ENCODE measurements around the gene TRPM7. TPM values are rescaled to one million over a fixed set of nuclear protein-coding genes. Genes with fewer than 3 reads are reported as not detected.
"Not testable (repeated sequence)": the region's sequence is repeated elsewhere in the genome, so short reads cannot be mapped to it uniquely, and the experiment has no call there.

The TRPM7 gene
- total RNA-seq, 1 donor from 2014 or later = 31.4 TPM

DNA sequence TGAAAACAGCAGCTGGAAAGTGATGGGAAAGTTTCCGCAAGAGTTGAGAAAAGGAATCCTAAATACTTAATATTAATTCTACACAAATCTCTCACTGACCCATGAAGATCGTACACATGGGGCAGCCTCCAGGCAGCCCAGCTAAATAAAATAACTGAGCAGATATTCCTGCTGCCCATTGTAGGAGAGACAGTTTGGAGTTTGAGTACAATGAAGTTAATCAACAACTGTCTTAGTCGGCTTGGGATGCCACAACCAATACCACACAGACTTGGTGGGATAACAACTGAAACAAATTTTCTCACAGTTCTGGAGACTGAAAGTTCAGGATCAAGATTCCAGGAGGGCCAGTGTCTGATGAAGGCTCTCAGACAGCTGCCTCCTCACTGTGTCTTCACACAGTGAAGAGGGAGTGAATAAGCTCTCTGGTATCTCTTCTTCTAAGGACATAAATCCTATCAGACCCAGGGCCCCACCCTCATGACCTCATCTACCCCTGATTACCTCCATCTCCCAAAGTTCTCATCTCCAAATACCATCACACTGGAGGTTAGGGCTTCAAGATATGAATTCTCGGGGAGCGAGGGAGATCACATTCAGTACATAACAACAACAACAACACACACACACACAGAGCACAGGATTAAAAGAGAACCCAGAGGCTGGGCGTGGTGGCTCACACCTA, 9.7 kb downstream of the TRPM7 start:
- DNase-seq = no peak
- intact Hi-C loops (cut with micrococcal nuclease) = loop anchor here (5.0 to 10.0 kb wide), 2 partner anchors 78 to 200 kb away; no protein-coding TSS in a partner anchor
- ATAC-seq = peak; percentile 35

DNA sequence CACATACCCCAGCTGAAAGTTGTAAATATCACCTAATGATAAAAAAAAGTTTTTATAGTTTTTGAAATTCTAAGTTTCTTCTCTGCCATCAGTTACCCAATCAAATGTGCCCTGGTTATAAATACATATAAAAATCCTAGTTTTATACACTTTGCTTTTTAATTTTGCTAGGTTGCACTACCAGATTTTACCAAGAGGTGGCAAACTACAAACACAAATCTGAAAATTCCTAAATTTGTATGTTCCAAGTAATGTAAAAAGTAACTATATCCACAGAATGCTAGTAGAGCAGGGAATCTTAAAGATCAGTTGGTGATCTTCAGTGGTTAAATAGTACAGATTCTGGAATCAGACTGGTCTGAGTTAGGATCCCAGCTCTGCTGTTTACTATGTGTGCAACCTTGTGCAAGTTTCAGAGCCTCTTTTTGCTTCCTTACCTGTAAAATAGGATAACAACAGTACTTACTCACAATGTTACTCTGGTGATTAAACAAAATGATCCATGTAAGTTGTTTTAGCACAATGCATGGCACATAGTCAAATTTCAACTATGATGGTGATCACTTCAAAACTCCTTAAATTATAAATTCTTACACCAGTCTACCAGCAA, 11.0 kb downstream of the TRPM7 start:
- intact Hi-C loops (cut with micrococcal nuclease) = loop anchor here (5.0 to 10.0 kb wide), 2 partner anchors 79 to 202 kb away; no protein-coding TSS in a partner anchor
- no peak for DNase-seq
- no peak for ATAC-seq

GRCh38 chr15:50670115-50670514, 16.5 kb downstream of the TRPM7 start:
- peak; percentile 22 for ATAC-seq
- intact Hi-C loops (cut with micrococcal nuclease) = loop anchor here (10.0 kb wide), 1 partner anchor 85 kb away; no protein-coding TSS in a partner anchor
- DNase-seq = no peak

DNA sequence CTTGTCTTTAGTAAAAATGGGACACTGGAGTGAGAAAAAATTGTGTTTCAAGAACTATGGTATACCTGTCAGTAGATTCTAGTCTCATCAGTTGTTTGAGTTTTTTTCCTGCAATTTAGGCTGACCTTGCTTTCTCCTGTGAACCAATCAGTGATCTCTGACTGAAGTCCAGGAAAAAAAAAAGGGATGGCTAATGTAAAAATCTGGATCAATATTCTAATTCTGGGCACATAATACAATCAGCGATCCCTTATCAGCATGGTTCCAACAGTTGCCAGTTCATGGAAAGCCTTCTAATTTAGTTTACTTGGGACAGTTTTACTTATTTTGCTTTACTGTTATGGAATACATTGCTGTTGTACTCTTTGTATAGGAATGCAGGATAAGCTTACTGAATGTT, 17.0 kb downstream of the TRPM7 start:
- intact Hi-C loops (cut with micrococcal nuclease) = loop anchor here (10.0 kb wide), 1 partner anchor 85 kb away; no protein-coding TSS in a partner anchor
- DNase-seq = no peak

DNA sequence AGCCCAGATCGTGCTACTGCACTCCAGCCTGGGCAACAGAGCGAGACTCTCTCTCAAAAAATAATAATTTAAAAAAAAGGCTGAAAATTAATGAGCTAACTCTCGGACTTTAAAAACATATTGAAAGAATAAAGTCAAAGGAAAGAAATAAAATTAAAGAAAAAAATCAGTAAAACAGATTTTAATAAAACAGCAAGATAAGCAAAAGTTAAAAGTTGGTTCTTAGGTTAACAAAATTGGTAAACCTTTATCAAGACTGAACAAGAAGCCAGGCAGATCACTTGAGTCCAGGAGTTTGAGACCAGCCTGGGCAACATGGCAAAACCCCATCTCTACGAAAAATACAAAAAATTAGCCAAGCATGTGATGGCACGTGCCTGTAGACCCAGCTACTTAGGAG, 20.7 kb downstream of the TRPM7 start:
- intact Hi-C loops (cut with micrococcal nuclease) = no loop called here
- no peak for ATAC-seq
- no peak for DNase-seq

More for the DNA sequence above, 17.0 kb downstream of the TRPM7 start:
- no peak for ATAC-seq

DNA sequence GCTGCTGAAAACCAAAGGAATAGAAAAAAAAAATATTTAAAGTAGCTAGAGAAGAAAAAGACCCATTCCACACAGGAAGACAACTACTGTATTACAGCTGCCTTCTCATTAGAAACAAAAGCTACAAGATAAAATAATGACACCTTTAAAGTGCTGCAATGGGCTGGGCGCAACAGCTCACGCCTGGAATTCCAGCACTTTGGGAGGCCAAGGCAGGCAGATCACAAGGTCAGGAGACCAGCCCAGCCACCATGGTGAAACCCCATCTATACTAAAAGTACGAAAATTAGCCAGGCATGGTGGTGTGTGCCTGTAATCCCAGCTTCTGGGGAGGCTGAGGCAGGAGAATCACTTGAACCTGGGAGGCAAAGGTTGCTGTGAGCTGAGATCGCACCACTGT, 31.0 kb downstream of the TRPM7 start:
- DNase-seq = no peak
- intact Hi-C loops (cut with micrococcal nuclease) = no loop called here
- ATAC-seq = peak; percentile 62

DNA sequence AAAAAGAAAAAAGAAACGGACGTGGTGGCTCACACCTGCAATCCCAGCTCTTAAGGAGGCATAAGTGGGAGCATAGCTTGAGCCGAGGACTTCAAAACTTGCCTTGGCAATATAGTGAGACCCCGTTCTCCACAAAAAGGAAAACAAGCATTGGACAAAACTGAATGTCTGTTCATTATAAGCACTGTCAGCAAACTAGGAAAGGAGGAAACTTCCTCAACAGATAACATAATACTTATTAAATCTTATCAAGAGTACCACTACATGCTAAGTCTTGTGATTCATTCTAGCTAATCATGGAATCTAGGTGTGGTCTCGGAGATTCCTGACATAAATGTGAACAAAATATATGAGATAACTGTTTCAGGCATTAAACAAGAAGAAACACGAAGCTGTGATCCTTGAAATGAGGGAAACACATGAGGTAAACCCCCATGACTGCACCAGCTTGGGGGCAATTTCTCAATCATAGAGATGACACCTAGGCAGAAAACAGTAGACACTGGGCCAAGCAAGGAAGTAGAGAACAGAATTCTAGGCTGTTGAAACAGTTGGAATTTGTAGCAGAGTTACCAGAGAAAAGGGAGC, 33.3 kb downstream of the TRPM7 start:
- no peak for ATAC-seq
- DNase-seq = no peak
- intact Hi-C loops (cut with micrococcal nuclease) = no loop called here

DNA sequence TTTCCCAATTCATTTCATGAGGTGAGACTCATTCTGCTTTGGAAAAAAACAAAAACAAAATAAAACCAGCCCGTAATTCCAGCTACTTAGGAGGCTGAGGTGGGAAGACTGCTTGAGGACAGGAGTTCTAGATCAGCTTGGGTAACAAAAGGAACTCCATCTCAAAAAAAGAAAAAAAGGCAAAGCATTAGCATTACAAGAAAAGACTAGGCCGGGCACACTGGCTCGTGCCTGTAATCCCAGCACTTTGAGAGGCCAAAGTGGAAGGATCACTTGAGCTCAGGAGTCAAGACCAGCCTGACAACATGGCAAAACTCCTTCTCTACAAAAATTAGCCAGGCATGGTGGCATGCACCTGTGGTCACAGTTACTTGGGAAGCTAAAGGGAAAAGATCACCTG, 33.9 kb downstream of the TRPM7 start:
- ATAC-seq = no peak
- intact Hi-C loops (cut with micrococcal nuclease) = no loop called here
- DNase-seq = no peak

DNA sequence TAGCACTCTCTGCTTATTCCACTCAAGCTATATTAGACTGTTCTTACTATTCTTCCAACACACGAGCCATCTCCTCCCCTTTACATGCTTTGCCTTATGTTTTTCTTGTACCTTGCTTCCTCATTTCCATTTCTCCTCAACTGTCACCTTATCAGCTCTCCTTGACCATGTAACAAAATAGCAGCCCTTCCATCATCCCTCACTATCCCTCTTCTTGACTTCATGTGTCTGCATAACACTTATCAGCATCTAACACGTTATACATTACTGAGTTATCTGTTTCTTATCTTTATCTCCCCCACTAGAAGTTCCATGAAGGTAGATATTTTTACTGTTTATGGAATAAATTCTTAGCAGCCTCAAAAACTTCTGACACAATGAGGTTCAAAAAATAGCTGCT, 45.3 kb downstream of the TRPM7 start:
- DNase-seq = no peak
- intact Hi-C loops (cut with micrococcal nuclease) = no loop called here
- no peak for ATAC-seq

GRCh38 chr15:50636146-50636545, 50.5 kb downstream of the TRPM7 start:
- no peak for DNase-seq
- no peak for ATAC-seq
- intact Hi-C loops (cut with micrococcal nuclease) = loop anchor here (10.0 kb wide), 1 partner anchor 51 kb away; no protein-coding TSS in a partner anchor

GRCh38 chr15:50633653-50634052, 52.9 kb downstream of the TRPM7 start:
- ATAC-seq (no peak), DNase-seq (no peak)
- intact Hi-C loops (cut with micrococcal nuclease) = loop anchor here (10.0 kb wide), 1 partner anchor 49 kb away; no protein-coding TSS in a partner anchor

DNA sequence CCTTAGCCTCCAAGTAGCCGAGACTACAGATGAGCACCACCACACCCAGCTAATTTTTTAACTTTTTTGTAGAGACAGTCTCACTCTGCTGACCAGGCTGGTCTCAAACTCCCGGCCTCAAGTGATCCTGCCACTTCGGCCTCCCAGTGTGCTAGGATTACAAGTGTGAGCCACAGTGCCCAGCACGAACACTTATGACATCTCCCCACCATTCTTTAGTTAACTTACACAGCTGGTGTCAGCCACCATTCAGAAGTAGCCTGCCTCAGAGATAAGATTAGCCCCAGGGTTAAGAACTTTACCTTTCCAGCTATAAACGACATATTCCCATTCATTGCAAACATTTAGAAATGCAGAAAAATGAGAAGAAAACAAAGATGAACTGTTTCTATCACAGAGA, 58.2 kb downstream of the TRPM7 start:
- intact Hi-C loops (cut with micrococcal nuclease) = loop anchor here (10.0 kb wide), 1 partner anchor 64 kb away; no protein-coding TSS in a partner anchor
- ATAC-seq = no peak
- no peak for DNase-seq

DNA sequence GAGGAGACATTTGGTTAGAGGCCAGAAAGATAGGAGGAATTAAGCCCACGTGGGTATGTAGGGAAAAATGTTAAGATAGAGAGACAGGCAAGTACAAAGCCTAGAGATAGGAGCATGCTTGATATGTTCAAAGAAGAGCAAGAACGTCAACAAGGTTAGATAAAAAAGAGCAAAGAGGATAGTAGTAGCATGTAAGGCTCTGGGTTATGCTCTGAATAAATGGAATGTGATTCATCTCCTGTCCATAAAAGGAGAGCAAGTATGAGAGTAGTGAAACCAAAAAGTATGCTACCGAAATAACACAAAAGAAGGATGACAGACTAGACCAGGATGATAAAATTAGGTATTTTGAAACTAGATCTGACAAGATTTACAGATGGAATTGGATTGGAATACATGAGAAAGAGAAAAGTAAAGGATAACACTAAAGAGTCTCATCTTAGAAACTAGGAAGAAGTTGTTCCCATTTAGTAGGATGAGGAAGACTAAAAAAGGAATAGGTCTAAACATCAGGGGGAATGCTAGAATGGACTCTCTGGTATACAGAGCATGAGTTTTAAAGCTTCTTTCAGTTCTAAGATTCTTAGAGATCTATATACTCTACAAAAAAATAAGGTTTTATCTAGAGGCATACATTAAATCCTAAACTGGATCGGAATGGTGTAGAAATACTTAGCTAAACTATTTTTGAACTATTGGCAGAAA, 59.1 kb downstream of the TRPM7 start:
- no peak for DNase-seq
- no peak for ATAC-seq
- intact Hi-C loops (cut with micrococcal nuclease) = loop anchor here (10.0 kb wide), 1 partner anchor 63 kb away; no protein-coding TSS in a partner anchor

GRCh38 chr15:50624616-50625168, 61.9 kb downstream of the TRPM7 start:
- DNase-seq = no peak

GRCh38 chr15:50622361-50622943, 64.1 kb downstream of the TRPM7 start:
- ATAC-seq, DNase-seq: not testable (repeated sequence)
- intact Hi-C loops (cut with micrococcal nuclease) = loop anchor here (10.0 kb wide), 1 partner anchor 58 kb away; no protein-coding TSS in a partner anchor

More at GRCh38 chr15:50624616-50625168, 61.9 kb downstream of the TRPM7 start:
- intact Hi-C loops (cut with micrococcal nuclease) = loop anchor here (10.0 kb wide), 1 partner anchor 60 kb away; no protein-coding TSS in a partner anchor
- no peak for ATAC-seq

GRCh38 chr15:50616960-50617359, 69.6 kb downstream of the TRPM7 start:
- DNase-seq; ATAC-seq; intact Hi-C loops (cut with micrococcal nuclease): not testable (repeated sequence)

GRCh38 chr15:50616554-50616953, 70.0 kb downstream of the TRPM7 start:
- DNase-seq; intact Hi-C loops (cut with micrococcal nuclease); ATAC-seq: not testable (repeated sequence)

GRCh38 chr15:50613600-50613999, 73.0 kb downstream of the TRPM7 start:
- no peak for ATAC-seq

GRCh38 chr15:50607129-50607528, 79.5 kb downstream of the TRPM7 start:
- no peak for DNase-seq
- intact Hi-C loops (cut with micrococcal nuclease) = no loop called here
- ATAC-seq = no peak

More at GRCh38 chr15:50613600-50613999, 73.0 kb downstream of the TRPM7 start:
- no peak for DNase-seq
- intact Hi-C loops (cut with micrococcal nuclease) = no loop called here
